Naive B cell (primary cell): ENCODE measurements around the gene MIR17HG. TPM values are rescaled to one million over a fixed set of nuclear protein-coding genes. Genes with fewer than 3 reads are reported as not detected.

Source experiments
- ATAC-seq, 2 donors: fragments of 150-1000 bp; cut with Tn5 transposase; 2 replicates each; pipeline ENCODE4 v1.10.0; 2021; ENCODE audit warnings: low read depth in 2 of 2, mild to moderate bottlenecking in 2 of 2, moderate library complexity in 2 of 2
- DNase-seq: peaks from one replicate; pipeline ENCODE4 v3.0.0; 2022
- H3K27ac Mint-ChIP-seq, 6 donors: one replicate each; pipeline ENCODE4 v1.8.0; 2020 to 2022; ENCODE audit warnings: mild to moderate bottlenecking in 6 of 6, mixed read lengths in 6 of 6, moderate library complexity in 5 of 6, inconsistent platforms in 2 of 6
- H3K27me3 Mint-ChIP-seq, 3 donors: one replicate each; pipeline ENCODE4 v1.8.0; 2021 to 2022; ENCODE audit warnings: mixed read lengths in 3 of 3, mild to moderate bottlenecking in 1 of 3
- H3K36me3 Mint-ChIP-seq, 2 donors: one replicate each; pipeline ENCODE4 v1.8.0; 2020 to 2022; ENCODE audit warnings: mixed read lengths in 2 of 2, inconsistent platforms in 1 of 2, mild to moderate bottlenecking in 1 of 2
- H3K4me1 Mint-ChIP-seq, 3 donors: one replicate each; pipeline ENCODE4 v1.8.0; 2020 to 2022; ENCODE audit warnings: mixed read lengths in 3 of 3, inconsistent platforms in 1 of 3, mild to moderate bottlenecking in 1 of 3, moderate library complexity in 1 of 3
- H3K4me3 Mint-ChIP-seq, 8 donors: one replicate each; pipeline ENCODE4 v1.8.0; 2020 to 2022; ENCODE audit warnings: mild to moderate bottlenecking in 8 of 8, mixed read lengths in 8 of 8, moderate library complexity in 8 of 8, inconsistent platforms in 2 of 8
- H3K9me3 Mint-ChIP-seq, 7 donors: one replicate each; pipeline ENCODE4 v1.8.0; 2020 to 2022; ENCODE audit warnings: mixed read lengths in 7 of 7, mild to moderate bottlenecking in 5 of 7, inconsistent platforms in 2 of 7, moderate library complexity in 1 of 7
- polyA plus RNA-seq, 6 donors: library from polyadenylated mRNA; unstranded; fragments of 300-500 nt; fragmentation: Illumina TruSeq; gene quantifications; one replicate each; pipeline ENCODE4 v1.2.3, GENCODE V29; 2021; ENCODE audit warnings: low read depth in 6 of 6

The MIR17HG gene
- polyA plus RNA-seq, 6 donors from 2014 or later: 0.38 to 1.9 (median 1.5) TPM; not detected in 1

GRCh38 chr13:91398413-91399188 lies 51.1 kb downstream of the MIR17HG start, which contains the start of gene GPC5:
GPC5 (plus strand) TSS chr13:91398621.
- peak within 1 kb of the TSS; percentile 74 to 88 (median 86) for H3K4me3 Mint-ChIP-seq
- H3K27me3 Mint-ChIP-seq: peaks cover 19 to 28% (median 23%) of the 10 kb centered on the region in 3 donors
- peaks cover 14 to 28% (median 18%) of the 10 kb centered on the region in 3 donors for H3K4me1 Mint-ChIP-seq
- peak within 1 kb of the TSS in 2 of 6 donors; percentile 7 to 62 for H3K27ac Mint-ChIP-seq
- no peaks in the 10 kb centered on the region for H3K36me3 Mint-ChIP-seq
- ATAC-seq: peak; percentile 95
- peak; percentile 68 for DNase-seq
- H3K9me3 Mint-ChIP-seq: peaks cover 0 to 1% (median 0%) of the 10 kb centered on the region in 7 donors

GRCh38 chr13:91399189-91400062 lies 51.9 kb downstream of the MIR17HG start:
- no peaks in the 10 kb centered on the region for H3K36me3 Mint-ChIP-seq
- H3K4me3 Mint-ChIP-seq: peak overlapping the region; percentile 74 to 88 (median 86)
- ATAC-seq: peak; percentile 11 to 17
- H3K27ac Mint-ChIP-seq: peak overlapping the region in 1 of 6 donors; percentile 7
- peaks cover 11 to 20% (median 14%) of the 10 kb centered on the region in 3 donors for H3K27me3 Mint-ChIP-seq
- H3K4me1 Mint-ChIP-seq: peaks cover 13 to 28% (median 18%) of the 10 kb centered on the region in 3 donors
- H3K9me3 Mint-ChIP-seq: no peaks in the 10 kb centered on the region
- peak; percentile 6 for DNase-seq

GRCh38 chr13:91400063-91400399 lies 52.5 kb downstream of the MIR17HG start:
- Mint-ChIP-seq H3K27ac (no peak overlapping the region), H3K36me3 (no peaks in the 10 kb centered on the region), H3K27me3 (peaks cover 5 to 14% (median 8%) of the 10 kb centered on the region in 3 donors), H3K4me3 (peak overlapping the region; percentile 74 to 88 (median 86)), H3K4me1 (peaks cover 9 to 28% (median 18%) of the 10 kb centered on the region in 3 donors), H3K9me3 (no peaks in the 10 kb centered on the region)
- ATAC-seq (no peak), DNase-seq (no peak)

- H3K36me3 Mint-ChIP-seq: no peaks in the 10 kb centered on the region
- H3K27ac Mint-ChIP-seq: no peak overlapping the region
- DNase-seq (no peak), ATAC-seq (no peak)
- peaks cover 0 to 4% (median 0%) of the 10 kb centered on the region in 7 donors for H3K9me3 Mint-ChIP-seq
- H3K4me1 Mint-ChIP-seq: peaks cover 9 to 28% (median 18%) of the 10 kb centered on the region in 3 donors
- H3K4me3 Mint-ChIP-seq: peak overlapping the region in 3 of 8 donors; percentile 4 to 82 (median 45)
- H3K27me3 Mint-ChIP-seq: peaks cover 0 to 9% (median 6%) of the 10 kb centered on the region in 3 donors
Observed at GRCh38 chr13:91400671-91401070, 53.2 kb downstream of the MIR17HG start.

- H3K4me1 Mint-ChIP-seq: peaks cover 13 to 28% (median 18%) of the 10 kb centered on the region in 3 donors
- H3K27me3 Mint-ChIP-seq: peaks cover 0 to 8% (median 6%) of the 10 kb centered on the region in 3 donors
- peaks cover 0 to 9% (median 3%) of the 10 kb centered on the region in 7 donors for H3K9me3 Mint-ChIP-seq
- ATAC-seq (no peak), DNase-seq (peak; percentile 7)
- peaks cover 0 to 7% of the 10 kb centered on the region in 2 donors for H3K36me3 Mint-ChIP-seq
- peak overlapping the region in 1 of 6 donors; percentile 7 for H3K27ac Mint-ChIP-seq
- peak overlapping the region in 1 of 8 donors; percentile 40 for H3K4me3 Mint-ChIP-seq
Observed at GRCh38 chr13:91401920-91402319, 54.4 kb downstream of the MIR17HG start.

Other genes with a start within 250 kb of the MIR17HG start
- gene GPC5, start 50.9 kb downstream of the MIR17HG start, polyA plus RNA-seq: 1 to 10 TPM in 1 of 6 donors, under 1 TPM in 2, not detected in 3; 0.30 to 1.0 (median 0.40) TPM